ENCODE measurements around the gene ITSN2.
"Not testable (repeated sequence)": the region's sequence is repeated elsewhere in the genome, so short reads cannot be mapped to it uniquely, and the experiment has no call there.

The ITSN2 gene

GRCh38 chr2:24362253-24362652 is 1.9 kb upstream of the ITSN2 start:
- DNase-seq = no peak

DNA sequence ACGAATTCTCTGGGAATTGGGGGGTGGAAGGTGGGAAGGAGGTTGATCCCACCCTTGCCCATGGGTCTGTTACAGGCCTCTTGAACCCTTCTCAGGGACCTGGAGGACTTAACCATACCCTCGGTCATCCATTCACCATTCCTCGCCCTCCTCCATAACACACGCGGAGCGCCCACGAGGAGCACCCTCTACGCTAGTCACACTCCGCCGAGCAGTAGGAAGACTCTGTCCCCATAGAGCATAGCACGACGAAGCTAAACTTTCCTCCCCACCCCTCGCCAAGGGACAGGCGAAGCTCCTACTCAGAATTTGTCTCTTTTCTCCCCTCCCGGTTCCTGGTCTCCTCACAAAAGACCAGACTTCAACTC is 611 bp upstream of the ITSN2 start:
- peak; percentile 5 for DNase-seq

DNA sequence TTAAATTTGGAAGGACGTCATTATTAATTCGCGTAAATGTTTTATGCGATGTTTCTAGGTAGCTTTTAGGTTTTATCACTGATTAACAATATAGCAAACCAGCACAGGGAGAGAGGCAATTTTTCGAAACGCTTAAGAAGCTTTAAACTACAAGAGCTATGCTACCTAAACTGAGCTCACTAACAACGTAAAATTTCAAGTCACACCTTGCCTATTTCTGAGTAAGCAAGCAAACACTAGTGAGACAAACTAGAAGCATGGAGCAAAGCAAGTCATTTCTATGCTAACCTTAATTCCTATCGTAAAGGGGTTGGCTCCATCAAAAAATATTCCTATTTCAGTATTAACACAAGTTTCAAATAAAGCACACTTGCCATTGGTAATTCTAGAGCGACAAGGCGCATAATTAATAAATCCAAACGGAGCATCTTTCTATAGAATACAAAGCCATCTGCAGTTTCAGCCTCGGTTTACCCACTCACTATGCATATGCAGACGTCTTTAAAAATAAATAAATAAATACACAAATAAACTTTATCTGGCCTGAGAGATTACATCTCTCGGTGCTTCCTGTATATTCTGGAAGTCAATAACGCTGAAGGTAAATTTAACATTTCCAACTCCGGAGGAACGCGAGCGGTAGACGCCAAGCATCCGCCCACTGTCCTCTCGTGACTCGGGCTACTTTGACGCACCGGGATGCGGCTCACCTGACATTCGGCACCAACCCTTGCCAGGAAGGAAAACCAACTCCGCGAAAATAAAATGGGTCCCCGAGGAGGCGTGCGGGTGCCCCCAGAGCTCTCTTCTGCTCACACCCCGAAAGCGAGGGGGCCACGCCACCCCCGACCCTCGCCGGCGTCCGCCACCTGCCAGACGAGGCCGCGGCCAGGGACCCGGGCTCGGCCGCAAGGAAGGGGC is 947 bp downstream of the ITSN2 start:
- peak; percentile 47 for DNase-seq

GRCh38 chr2:24357767-24358166 is 2.6 kb downstream of the ITSN2 start:
- not testable (repeated sequence) for DNase-seq

- not testable (repeated sequence) for DNase-seq
Measured at GRCh38 chr2:24357115-24357514, 3.2 kb downstream of the ITSN2 start.

DNA sequence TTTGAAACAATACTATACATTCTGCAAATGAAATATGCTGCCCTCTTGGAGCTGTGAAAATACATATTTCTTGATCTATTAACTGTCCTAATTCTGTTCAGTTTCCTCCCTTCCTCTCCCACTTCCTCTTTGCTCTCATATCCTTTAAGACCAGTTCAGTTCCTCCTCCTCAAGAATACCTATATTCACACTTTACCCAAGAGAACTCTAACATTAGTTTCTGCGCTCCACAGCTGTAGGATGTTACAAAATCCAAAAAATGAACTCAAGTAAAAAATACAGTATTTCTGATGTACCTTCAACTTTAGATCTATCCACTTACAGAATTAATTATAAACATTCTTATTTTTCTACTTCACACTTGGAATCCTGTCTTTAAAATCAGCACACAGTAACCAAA is 5.4 kb downstream of the ITSN2 start:
- DNase-seq = no peak

DNA sequence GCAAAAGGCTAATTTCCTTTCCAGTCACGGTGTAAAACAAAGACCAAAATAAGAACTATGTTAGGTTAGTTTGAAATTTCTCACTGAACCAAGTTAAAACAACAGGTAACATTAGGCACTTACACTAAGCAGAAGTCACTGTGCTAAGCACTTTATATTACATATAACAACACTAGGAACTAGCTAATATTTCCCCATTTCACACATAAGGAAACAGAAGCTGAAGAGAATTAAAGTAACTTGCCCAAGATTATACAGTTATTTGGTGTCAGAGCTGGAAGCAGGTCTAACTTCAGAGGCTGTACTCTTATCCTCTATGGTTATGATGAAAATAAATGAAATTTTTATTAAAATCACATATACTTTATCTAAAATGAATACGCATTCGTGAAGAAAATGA is 5.9 kb downstream of the ITSN2 start:
- no peak for DNase-seq

GRCh38 chr2:24353973-24354372 is 6.4 kb downstream of the ITSN2 start:
- DNase-seq = no peak

DNA sequence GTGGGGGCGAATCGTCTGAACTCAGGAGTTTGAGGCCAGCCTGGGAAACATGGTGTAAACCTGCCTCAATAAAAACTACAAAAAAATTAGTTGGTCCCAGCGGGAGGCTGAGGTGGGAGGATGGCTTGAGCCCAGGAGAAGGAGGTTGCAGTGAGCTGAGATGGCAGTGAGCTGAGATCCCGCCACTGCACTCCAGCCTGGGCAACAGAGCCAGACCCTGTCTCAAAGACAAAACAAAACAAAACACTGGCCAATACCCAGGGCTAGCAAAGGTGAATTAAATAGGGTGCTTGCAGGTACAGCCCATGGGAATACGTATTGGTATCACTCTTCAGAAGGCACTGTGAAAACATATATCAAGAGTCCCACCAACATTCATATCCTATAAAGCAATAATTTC is 7.0 kb downstream of the ITSN2 start:
- DNase-seq = no peak

GRCh38 chr2:24352664-24353063 is 7.7 kb downstream of the ITSN2 start:
- no peak for DNase-seq

- no peak for DNase-seq
Measured at GRCh38 chr2:24351981-24352380, 8.4 kb downstream of the ITSN2 start.

- DNase-seq = no peak
Measured at GRCh38 chr2:24351627-24351938, 8.8 kb downstream of the ITSN2 start.

GRCh38 chr2:24350826-24351626 is 9.3 kb downstream of the ITSN2 start:
- DNase-seq = no peak

DNA sequence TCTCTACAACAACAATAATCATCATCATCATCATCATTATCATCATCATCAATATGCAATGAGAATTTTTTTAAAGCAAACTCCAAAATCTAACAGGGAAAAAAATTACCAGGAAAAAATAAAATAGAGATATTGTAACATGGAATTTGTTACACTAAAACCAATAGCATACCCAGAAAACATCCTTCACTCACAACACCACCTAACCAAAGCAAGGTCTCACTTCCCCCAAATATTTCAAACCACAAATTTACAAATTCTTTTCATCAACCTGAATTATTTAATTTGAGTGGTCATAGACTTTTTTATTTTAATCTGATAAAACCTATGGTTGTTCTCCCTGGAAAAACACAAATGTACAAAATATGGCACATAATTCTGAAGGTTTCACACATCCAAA is 11.2 kb downstream of the ITSN2 start:
- DNase-seq = no peak

DNA sequence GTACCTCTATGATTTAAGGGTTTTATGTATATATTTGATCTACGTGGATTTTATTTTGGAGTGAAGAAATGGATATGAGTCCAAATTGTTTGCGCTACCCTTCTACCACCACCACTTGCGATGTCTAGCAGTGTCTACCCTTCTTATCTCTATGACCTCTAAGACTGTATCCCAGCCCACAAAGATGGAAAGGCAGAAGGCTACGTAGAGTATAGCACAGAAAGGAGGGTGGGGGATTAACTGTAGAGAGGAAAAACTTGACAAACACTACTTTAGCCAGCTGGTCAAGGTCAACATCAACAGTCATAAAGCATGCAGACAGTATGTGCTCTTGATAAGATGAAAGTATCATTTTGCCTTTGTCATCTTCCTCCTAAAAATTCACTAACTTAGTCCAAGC is 14.4 kb downstream of the ITSN2 start:
- DNase-seq = no peak

DNA sequence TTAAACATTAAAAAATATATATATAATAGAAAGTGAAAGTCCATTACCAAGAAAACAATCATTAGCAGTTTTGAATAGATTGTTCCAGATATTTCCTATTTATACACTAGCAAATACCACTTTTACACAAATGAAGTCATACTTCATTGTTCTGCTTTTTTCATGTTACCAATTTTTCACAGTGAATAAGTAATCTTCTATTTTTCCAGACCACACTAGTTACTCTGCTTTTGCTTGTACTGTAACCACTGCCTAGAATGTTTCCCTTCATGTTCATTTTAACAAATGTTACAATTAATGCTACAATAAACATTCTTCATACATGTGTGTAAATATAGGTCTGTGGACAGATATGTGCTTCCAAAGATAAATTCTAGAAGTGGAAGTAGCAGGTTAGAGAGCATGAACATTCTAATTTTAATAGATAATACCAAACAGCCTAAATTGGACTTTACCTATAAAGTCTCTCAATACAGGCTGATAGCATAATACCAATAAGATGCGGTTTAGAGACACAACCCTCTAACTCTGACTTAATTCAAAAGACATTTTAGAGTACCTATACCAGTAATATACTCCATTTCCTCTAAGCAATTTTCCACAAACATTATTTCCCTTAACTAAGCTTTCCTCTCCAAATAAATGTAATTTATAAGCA is 17.0 kb downstream of the ITSN2 start:
- DNase-seq = no peak

- DNase-seq = no peak
Measured at GRCh38 chr2:24342110-24342910, 18.0 kb downstream of the ITSN2 start.

GRCh38 chr2:24339856-24340262 is 20.5 kb downstream of the ITSN2 start:
- DNase-seq = no peak

- not testable (repeated sequence) for DNase-seq
Measured at GRCh38 chr2:24339098-24339497, 21.2 kb downstream of the ITSN2 start.

GRCh38 chr2:24337890-24338289 is 22.4 kb downstream of the ITSN2 start:
- DNase-seq = no peak

GRCh38 chr2:24336811-24337210 is 23.5 kb downstream of the ITSN2 start:
- no peak for DNase-seq

- DNase-seq = no peak
Measured at GRCh38 chr2:24334245-24334633, 26.1 kb downstream of the ITSN2 start.
